ENCODE measurements around the gene HSD17B11.
A peak's percentile ranks its signal among the peaks of the same experiment; 100 is the strongest.
"Not testable (repeated sequence)": the region's sequence is repeated elsewhere in the genome, so short reads cannot be mapped to it uniquely, and the experiment has no call there.

The HSD17B11 gene

DNA sequence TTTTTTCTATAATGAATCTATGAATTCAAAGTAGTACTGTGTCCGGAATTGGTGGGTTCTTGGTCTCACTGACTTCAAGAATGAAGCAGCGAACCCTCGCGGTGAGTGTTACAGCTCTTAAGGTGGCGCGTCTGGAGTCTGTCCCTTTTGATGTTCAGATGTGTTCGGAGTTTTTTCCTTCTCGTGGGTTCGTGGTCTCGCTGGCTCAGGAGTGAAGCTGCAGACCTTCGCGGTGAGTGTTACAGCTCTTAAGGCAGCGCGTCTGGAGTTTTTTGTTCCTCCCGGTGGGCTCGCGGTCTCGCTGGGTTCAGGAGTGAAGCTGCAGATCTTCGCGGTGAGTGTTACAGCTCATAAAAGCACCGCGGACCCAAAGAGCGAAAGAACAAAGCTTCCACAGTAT lies 4.1 kb upstream of the HSD17B11 start:
- H3K9ac ChIP-seq (ENCODE audit: low read length); H3K36me3 ChIP-seq (ENCODE audit: insufficient read depth, low read length); H3K4me2 ChIP-seq (ENCODE audit: low read length); H4K20me1 ChIP-seq (ENCODE audit: insufficient read depth, low read length); H3K27me3 ChIP-seq (ENCODE audit: insufficient read depth, low read length); H3K9me2 ChIP-seq (ENCODE audit: low read depth, low read length); H3K79me2 ChIP-seq (ENCODE audit: insufficient read depth, low read length); H3K27ac ChIP-seq (ENCODE audit: low read depth, low read length, poor library complexity, severe bottlenecking); H3K9me3 ChIP-seq (ENCODE audit: low read length); H3F3A ChIP-seq (ENCODE audit: insufficient read depth, low read length); H3K4me3 ChIP-seq (ENCODE audit: low read depth, low read length, poor library complexity, severe bottlenecking); H2AFZ ChIP-seq (ENCODE audit: low read length): not testable (repeated sequence)
- H3K4me1 ChIP-seq (ENCODE audit: insufficient read depth, low read length, severe bottlenecking): peaks cover 12% of the 10 kb centered on the region

DNA sequence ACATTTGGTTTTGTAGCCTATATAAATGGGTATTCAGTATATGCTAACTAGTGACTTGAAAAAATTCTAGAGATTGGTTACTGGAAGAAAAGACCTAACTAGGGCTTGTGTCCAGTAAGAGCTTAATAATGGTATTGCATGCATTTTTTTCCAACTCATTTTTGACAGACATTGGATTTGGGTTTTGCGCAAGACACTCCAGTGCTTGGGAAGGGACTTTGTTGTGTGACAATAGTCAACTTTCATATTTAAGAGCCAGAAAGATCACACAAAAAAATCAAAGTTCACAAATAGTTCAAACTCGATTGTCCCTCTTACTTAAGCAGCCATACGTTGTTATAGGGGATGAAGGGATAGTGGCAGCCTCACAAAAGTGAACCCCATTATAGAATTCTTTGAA lies 1.2 kb upstream of the HSD17B11 start:
- TF ChIP-seq, protein P1, sequence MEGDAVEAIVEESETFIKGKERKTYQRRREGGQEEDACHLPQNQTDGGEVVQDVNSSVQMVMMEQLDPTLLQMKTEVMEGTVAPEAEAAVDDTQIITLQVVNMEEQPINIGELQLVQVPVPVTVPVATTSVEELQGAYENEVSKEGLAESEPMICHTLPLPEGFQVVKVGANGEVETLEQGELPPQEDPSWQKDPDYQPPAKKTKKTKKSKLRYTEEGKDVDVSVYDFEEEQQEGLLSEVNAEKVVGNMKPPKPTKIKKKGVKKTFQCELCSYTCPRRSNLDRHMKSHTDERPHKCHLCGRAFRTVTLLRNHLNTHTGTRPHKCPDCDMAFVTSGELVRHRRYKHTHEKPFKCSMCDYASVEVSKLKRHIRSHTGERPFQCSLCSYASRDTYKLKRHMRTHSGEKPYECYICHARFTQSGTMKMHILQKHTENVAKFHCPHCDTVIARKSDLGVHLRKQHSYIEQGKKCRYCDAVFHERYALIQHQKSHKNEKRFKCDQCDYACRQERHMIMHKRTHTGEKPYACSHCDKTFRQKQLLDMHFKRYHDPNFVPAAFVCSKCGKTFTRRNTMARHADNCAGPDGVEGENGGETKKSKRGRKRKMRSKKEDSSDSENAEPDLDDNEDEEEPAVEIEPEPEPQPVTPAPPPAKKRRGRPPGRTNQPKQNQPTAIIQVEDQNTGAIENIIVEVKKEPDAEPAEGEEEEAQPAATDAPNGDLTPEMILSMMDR (IDR thresholded peaks at IDR 0.05; ENCODE audit: low read length): no peak
- TF ChIP-seq EZH2 (IDR thresholded peaks at IDR 0.05; ENCODE audit: borderline replicate concordance, low read length): no peak
- Histone ChIP-seq H3K4me2 (ENCODE audit: low read length) (no peak overlapping the region), H3K27ac (ENCODE audit: low read depth, low read length, poor library complexity, severe bottlenecking) (no peak overlapping the region), H3K4me3 (ENCODE audit: low read depth, low read length, poor library complexity, severe bottlenecking) (no peak overlapping the region), H3K27me3 (ENCODE audit: insufficient read depth, low read length) (no peaks in the 10 kb centered on the region), H3F3A (ENCODE audit: insufficient read depth, low read length) (no peaks in the 10 kb centered on the region), H3K9me2 (ENCODE audit: low read depth, low read length) (no peaks in the 10 kb centered on the region), H3K4me1 (ENCODE audit: insufficient read depth, low read length, severe bottlenecking) (peaks cover 33% of the 10 kb centered on the region), H3K9ac (ENCODE audit: low read length) (no peak overlapping the region), H3K9me3 (ENCODE audit: low read length) (no peaks in the 10 kb centered on the region), H4K20me1 (ENCODE audit: insufficient read depth, low read length) (no peaks in the 10 kb centered on the region), H2AFZ (ENCODE audit: low read length) (peak overlapping the region; percentile 99; the same call in 1 of the 2 replicates), H3K79me2 (ENCODE audit: insufficient read depth, low read length) (peaks cover 8% of the 10 kb centered on the region), H3K36me3 (ENCODE audit: insufficient read depth, low read length) (no peaks in the 10 kb centered on the region)

DNA sequence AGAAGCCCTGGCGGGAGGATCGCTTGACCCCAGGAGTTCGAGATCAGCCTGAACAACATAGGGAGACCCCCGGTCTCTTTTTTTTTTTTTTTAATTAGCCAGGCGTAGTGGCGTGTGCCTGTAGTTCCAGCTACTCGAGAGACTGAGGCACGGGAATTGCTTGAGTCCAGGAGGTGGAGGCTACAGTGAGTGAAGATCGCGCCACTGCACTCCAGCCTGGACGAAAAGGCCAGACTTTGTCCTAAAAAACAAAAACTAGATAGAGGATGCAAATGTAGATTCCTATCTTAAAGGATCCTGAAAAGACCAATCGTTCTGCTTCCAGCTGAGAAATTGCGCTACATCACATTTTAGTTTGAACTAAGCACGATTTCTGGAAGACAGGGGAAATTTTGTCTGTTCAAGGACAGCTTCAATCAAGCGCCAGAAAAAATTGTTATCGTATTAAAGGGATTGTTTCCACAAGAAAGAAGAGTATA lies 627 bp upstream of the HSD17B11 start:
- peaks cover 8% of the 10 kb centered on the region for H3K79me2 ChIP-seq (ENCODE audit: insufficient read depth, low read length)
- peaks cover 33% of the 10 kb centered on the region for H3K4me1 ChIP-seq (ENCODE audit: insufficient read depth, low read length, severe bottlenecking)
- TF ChIP-seq, protein P1 (IDR thresholded peaks at IDR 0.05; ENCODE audit: low read length): no peak
- no peak for TF ChIP-seq EZH2 (IDR thresholded peaks at IDR 0.05; ENCODE audit: borderline replicate concordance, low read length)
- no peaks in the 10 kb centered on the region for H3K27me3 ChIP-seq (ENCODE audit: insufficient read depth, low read length)
- peak overlapping the region; percentile 98 for H3K4me2 ChIP-seq (ENCODE audit: low read length)
- H3K9me3 ChIP-seq (ENCODE audit: low read length): no peaks in the 10 kb centered on the region
- H3F3A ChIP-seq (ENCODE audit: insufficient read depth, low read length): no peaks in the 10 kb centered on the region
- peak overlapping the region; percentile 95 for H3K9ac ChIP-seq (ENCODE audit: low read length)
- H3K4me3 ChIP-seq (ENCODE audit: low read depth, low read length, poor library complexity, severe bottlenecking): peak overlapping the region; percentile 92
- H4K20me1 ChIP-seq (ENCODE audit: insufficient read depth, low read length): no peaks in the 10 kb centered on the region
- H3K27ac ChIP-seq (ENCODE audit: low read depth, low read length, poor library complexity, severe bottlenecking): peak overlapping the region; percentile 43
- H3K9me2 ChIP-seq (ENCODE audit: low read depth, low read length): no peaks in the 10 kb centered on the region
- peak overlapping the region; percentile 99 for H2AFZ ChIP-seq (ENCODE audit: low read length)
- H3K36me3 ChIP-seq (ENCODE audit: insufficient read depth, low read length): no peaks in the 10 kb centered on the region

DNA sequence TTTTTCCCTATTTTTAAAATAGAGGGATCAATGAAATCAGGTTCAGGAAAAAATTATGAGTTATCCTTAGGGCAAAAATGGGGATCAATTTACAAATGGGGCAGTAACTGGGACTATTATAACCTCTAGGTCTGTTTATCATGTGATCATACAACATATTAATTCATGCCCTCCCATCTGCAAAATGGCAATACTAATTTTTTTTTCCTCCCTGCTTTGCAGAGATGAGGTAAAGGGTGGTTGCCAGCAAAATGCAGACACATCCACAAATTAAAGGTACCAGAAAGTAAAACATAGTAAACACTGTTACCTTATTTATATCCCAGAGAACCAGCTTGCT lies 467 bp downstream of the HSD17B11 start:
- Histone ChIP-seq H3K4me1 (ENCODE audit: insufficient read depth, low read length, severe bottlenecking) (peaks cover 33% of the 10 kb centered on the region), H4K20me1 (ENCODE audit: insufficient read depth, low read length) (no peaks in the 10 kb centered on the region), H3K9me3 (ENCODE audit: low read length) (no peaks in the 10 kb centered on the region), H3K27ac (ENCODE audit: low read depth, low read length, poor library complexity, severe bottlenecking) (peak overlapping the region; percentile 66), H3K9ac (ENCODE audit: low read length) (peak overlapping the region; percentile 95), H3K4me3 (ENCODE audit: low read depth, low read length, poor library complexity, severe bottlenecking) (peak overlapping the region; percentile 92), H2AFZ (ENCODE audit: low read length) (peak overlapping the region; percentile 98), H3K36me3 (ENCODE audit: insufficient read depth, low read length) (no peaks in the 10 kb centered on the region), H3K27me3 (ENCODE audit: insufficient read depth, low read length) (no peaks in the 10 kb centered on the region), H3K4me2 (ENCODE audit: low read length) (peak overlapping the region; percentile 98), H3K79me2 (ENCODE audit: insufficient read depth, low read length) (peaks cover 8% of the 10 kb centered on the region), H3F3A (ENCODE audit: insufficient read depth, low read length) (no peaks in the 10 kb centered on the region), H3K9me2 (ENCODE audit: low read depth, low read length) (no peaks in the 10 kb centered on the region)
- TF ChIP-seq, protein P1 (IDR thresholded peaks at IDR 0.05; ENCODE audit: low read length): no peak
- no peak for TF ChIP-seq EZH2 (IDR thresholded peaks at IDR 0.05; ENCODE audit: borderline replicate concordance, low read length)

DNA sequence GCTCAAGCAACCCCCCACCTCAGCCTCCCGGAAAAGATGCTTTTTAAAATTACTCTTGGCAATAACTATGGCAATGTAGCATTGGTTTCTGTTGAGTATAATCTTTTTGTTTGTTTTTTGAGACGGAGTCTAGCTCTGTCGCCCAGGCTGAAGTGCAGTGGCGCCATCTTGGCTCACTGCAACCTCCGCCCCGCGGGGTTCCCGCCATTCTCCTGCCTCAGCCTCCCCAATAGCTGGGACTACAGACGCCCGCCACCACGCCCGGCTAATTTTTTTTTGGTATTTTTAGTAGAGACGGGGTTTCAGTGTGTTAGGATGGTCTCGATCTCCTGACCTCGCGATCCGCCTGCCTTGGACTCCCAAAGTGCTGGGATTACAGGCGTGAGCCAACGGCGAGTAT lies 933 bp downstream of the HSD17B11 start:
- H2AFZ ChIP-seq (ENCODE audit: low read length): not testable (repeated sequence)

More for the DNA sequence above, 933 bp downstream of the HSD17B11 start:
- H3K36me3 ChIP-seq (ENCODE audit: insufficient read depth, low read length); H3K27ac ChIP-seq (ENCODE audit: low read depth, low read length, poor library complexity, severe bottlenecking); H3K27me3 ChIP-seq (ENCODE audit: insufficient read depth, low read length); H3K9me3 ChIP-seq (ENCODE audit: low read length); H3F3A ChIP-seq (ENCODE audit: insufficient read depth, low read length); H3K9me2 ChIP-seq (ENCODE audit: low read depth, low read length); H4K20me1 ChIP-seq (ENCODE audit: insufficient read depth, low read length); H3K79me2 ChIP-seq (ENCODE audit: insufficient read depth, low read length): not testable (repeated sequence)
- Histone ChIP-seq H3K4me1 (ENCODE audit: insufficient read depth, low read length, severe bottlenecking) (peaks cover 33% of the 10 kb centered on the region), H3K4me3 (ENCODE audit: low read depth, low read length, poor library complexity, severe bottlenecking) (peak overlapping the region; percentile 92), H3K4me2 (ENCODE audit: low read length) (peak overlapping the region; percentile 98), H3K9ac (ENCODE audit: low read length) (peak overlapping the region; percentile 95)
